ENCODE data around the gene SOX2.

SOX2 gene

GRCh38 chr3:181704421-181705085 is 7.2 kb upstream of the SOX2 start:
- no peak for DNase-seq (ENCODE audit: low read depth in 2 of 2)

- DNase-seq (ENCODE audit: low read depth in 2 of 2), result no peak
Observed at GRCh38 chr3:181705086-181705480, 6.6 kb upstream of the SOX2 start.

GRCh38 chr3:181707980-181708379 is 3.7 kb upstream of the SOX2 start:
- no peak for DNase-seq (ENCODE audit: low read depth in 2 of 2)

GRCh38 chr3:181709537-181710279 is 2.0 kb upstream of the SOX2 start:
- DNase-seq (ENCODE audit: low read depth in 2 of 2), result peak in 1 of 2 donors; percentile 26

- no peak for DNase-seq (ENCODE audit: low read depth in 2 of 2)
Observed at GRCh38 chr3:181710345-181711291, 1.1 kb upstream of the SOX2 start.

- DNase-seq (ENCODE audit: low read depth in 2 of 2), result no peak
Observed at GRCh38 chr3:181712226-181712552, 464 bp downstream of the SOX2 start.

GRCh38 chr3:181712553-181713279 is 991 bp downstream of the SOX2 start:
- no peak for DNase-seq (ENCODE audit: low read depth in 2 of 2)

- no peak for DNase-seq (ENCODE audit: low read depth in 2 of 2)
Observed at GRCh38 chr3:181713280-181713647, 1.5 kb downstream of the SOX2 start.

GRCh38 chr3:181713676-181714612 is 2.2 kb downstream of the SOX2 start:
- DNase-seq (ENCODE audit: low read depth in 2 of 2), result no peak

GRCh38 chr3:181715571-181716340 is 4.0 kb downstream of the SOX2 start:
- no peak for DNase-seq (ENCODE audit: low read depth in 2 of 2)

- DNase-seq (ENCODE audit: low read depth in 2 of 2), result no peak
Observed at GRCh38 chr3:181716966-181717365, 5.2 kb downstream of the SOX2 start.

- DNase-seq (ENCODE audit: low read depth in 2 of 2), result no peak
Observed at GRCh38 chr3:181717549-181718171, 5.9 kb downstream of the SOX2 start.

- no peak for DNase-seq (ENCODE audit: low read depth in 2 of 2)
Observed at GRCh38 chr3:181718369-181718768, 6.6 kb downstream of the SOX2 start.

- no peak for DNase-seq (ENCODE audit: low read depth in 2 of 2)
Observed at GRCh38 chr3:181718987-181719911, 7.5 kb downstream of the SOX2 start.

- no peak for DNase-seq (ENCODE audit: low read depth in 2 of 2)
Observed at GRCh38 chr3:181719991-181720680, 8.4 kb downstream of the SOX2 start.

GRCh38 chr3:181721046-181721875 is 9.5 kb downstream of the SOX2 start:
- DNase-seq (ENCODE audit: low read depth in 2 of 2), result no peak

GRCh38 chr3:181722156-181722555 is 10.4 kb downstream of the SOX2 start:
- DNase-seq (ENCODE audit: low read depth in 2 of 2), result no peak
